ENCODE measurements around the gene ARF6. TPM values are rescaled to one million over a fixed set of nuclear protein-coding genes. Genes with fewer than 3 reads are reported as not detected.

ARF6 gene
- total and polyA plus RNA-seq, 9 of the 15 experiments (the other 6 are each of a cell fraction or from before 2014, with no cell fraction given): 15.3 to 35.2 (median 24.9) TPM

DNA sequence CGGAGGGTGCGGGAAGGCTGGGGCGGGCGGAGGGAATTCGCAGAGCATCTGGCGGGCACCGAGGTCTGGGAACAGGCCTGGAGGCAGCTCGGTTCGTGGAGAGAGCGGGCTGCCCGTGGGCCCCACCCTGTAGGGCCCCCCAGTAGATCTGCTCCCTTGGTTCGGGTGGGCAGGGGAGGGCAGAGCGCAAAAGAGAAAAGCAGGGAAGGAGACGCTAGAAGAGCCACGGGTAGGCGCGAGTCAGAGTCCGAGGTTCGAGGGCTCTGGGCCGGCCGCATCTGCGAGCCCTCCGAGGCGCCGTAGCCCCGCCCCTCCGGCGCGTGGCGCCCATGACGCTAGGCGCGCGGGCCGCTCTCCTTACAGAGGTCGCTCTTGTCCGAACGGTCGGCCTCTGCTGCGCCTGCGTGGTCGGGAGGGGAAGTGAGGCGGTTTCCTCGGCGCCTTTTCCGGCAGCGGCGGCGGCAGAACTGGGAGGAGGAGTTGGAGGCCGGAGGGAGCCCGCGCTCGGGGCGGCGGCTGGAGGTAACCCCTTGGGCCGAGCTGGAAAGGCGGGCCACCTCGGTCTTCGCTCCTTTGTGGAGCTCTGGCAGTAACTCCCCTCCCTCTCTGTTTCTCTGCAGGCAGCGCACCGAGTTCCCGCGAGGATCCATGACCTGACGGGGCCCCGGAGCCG, at the start of gene ARF6 (continued):
- no peak for TF ChIP-seq ESRRB (CRISPR knock-in tag; IDR thresholded peaks at IDR 0.05; ENCODE audit: borderline replicate concordance)
- TF ChIP-seq, protein P1, sequence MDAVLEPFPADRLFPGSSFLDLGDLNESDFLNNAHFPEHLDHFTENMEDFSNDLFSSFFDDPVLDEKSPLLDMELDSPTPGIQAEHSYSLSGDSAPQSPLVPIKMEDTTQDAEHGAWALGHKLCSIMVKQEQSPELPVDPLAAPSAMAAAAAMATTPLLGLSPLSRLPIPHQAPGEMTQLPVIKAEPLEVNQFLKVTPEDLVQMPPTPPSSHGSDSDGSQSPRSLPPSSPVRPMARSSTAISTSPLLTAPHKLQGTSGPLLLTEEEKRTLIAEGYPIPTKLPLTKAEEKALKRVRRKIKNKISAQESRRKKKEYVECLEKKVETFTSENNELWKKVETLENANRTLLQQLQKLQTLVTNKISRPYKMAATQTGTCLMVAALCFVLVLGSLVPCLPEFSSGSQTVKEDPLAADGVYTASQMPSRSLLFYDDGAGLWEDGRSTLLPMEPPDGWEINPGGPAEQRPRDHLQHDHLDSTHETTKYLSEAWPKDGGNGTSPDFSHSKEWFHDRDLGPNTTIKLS (IDR thresholded peaks at IDR 0.05; ENCODE audit: borderline replicate concordance, low read depth): peak; percentile 73
- peak; percentile 24; the same call in 1 of the 2 replicates for TF ChIP-seq NCOR1 (IDR thresholded peaks at IDR 0.05)
- TF ChIP-seq, protein P2, sequence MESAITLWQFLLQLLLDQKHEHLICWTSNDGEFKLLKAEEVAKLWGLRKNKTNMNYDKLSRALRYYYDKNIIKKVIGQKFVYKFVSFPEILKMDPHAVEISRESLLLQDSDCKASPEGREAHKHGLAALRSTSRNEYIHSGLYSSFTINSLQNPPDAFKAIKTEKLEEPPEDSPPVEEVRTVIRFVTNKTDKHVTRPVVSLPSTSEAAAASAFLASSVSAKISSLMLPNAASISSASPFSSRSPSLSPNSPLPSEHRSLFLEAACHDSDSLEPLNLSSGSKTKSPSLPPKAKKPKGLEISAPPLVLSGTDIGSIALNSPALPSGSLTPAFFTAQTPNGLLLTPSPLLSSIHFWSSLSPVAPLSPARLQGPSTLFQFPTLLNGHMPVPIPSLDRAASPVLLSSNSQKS (CRISPR knock-in tag; IDR thresholded peaks at IDR 0.05): no peak
- TF ChIP-seq ZNF146 (CRISPR knock-in tag; IDR thresholded peaks at IDR 0.05; ENCODE audit: unreplicated experiment): no peak
- peak; percentile 69 for TF ChIP-seq TAF9B (IDR thresholded peaks at IDR 0.05; ENCODE audit: partially characterized antibody)
- peak; percentile 78; the same call in 1 of the 2 replicates for TF ChIP-seq LARP7 (IDR thresholded peaks at IDR 0.05)
- peak; percentile 88 for TF ChIP-seq L3MBTL2 (IDR thresholded peaks at IDR 0.05)
- TF ChIP-seq MEIS2 (IDR thresholded peaks at IDR 0.05; ENCODE audit: partially characterized antibody): peak; percentile 37
- peak; percentile 74 for TF ChIP-seq SP1 (CRISPR knock-in tag; IDR thresholded peaks at IDR 0.05)
- TF ChIP-seq CC2D1A (IDR thresholded peaks at IDR 0.05): 0 out of 2 replicates have a peak, but pooled peaks have one; percentile 4
- TF ChIP-seq, protein P3, sequence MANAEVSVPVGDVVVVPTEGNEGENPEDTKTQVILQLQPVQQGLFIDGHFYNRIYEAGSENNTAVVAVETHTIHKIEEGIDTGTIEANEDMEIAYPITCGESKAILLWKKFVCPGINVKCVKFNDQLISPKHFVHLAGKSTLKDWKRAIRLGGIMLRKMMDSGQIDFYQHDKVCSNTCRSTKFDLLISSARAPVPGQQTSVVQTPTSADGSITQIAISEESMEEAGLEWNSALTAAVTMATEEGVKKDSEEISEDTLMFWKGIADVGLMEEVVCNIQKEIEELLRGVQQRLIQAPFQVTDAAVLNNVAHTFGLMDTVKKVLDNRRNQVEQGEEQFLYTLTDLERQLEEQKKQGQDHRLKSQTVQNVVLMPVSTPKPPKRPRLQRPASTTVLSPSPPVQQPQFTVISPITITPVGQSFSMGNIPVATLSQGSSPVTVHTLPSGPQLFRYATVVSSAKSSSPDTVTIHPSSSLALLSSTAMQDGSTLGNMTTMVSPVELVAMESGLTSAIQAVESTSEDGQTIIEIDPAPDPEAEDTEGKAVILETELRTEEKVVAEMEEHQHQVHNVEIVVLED (CRISPR knock-in tag; IDR thresholded peaks at IDR 0.05): peak; percentile 83
- TF ChIP-seq BHLHE40 (IDR thresholded peaks at IDR 0.05; ENCODE audit: low read length): peak; percentile 57
- 0 out of 2 replicates have a peak, but pooled peaks have one; percentile 19 for TF ChIP-seq NFIC (IDR thresholded peaks at IDR 0.05)
- peak in 1 of 2 experiments; percentile 83 for TF ChIP-seq MAZ (CRISPR knock-in tag; conservative IDR thresholded peaks at IDR 0.05 in 1 of 2, IDR thresholded peaks at IDR 0.05 in 1 of 2)
- TF ChIP-seq, protein P4, sequence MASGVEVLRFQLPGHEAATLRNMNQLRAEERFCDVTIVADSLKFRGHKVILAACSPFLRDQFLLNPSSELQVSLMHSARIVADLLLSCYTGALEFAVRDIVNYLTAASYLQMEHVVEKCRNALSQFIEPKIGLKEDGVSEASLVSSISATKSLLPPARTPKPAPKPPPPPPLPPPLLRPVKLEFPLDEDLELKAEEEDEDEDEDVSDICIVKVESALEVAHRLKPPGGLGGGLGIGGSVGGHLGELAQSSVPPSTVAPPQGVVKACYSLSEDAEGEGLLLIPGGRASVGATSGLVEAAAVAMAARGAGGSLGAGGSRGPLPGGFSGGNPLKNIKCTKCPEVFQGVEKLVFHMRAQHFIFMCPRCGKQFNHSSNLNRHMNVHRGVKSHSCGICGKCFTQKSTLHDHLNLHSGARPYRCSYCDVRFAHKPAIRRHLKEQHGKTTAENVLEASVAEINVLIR (CRISPR knock-in tag; IDR thresholded peaks at IDR 0.05): peak; percentile 73
- TF ChIP-seq ZC3H4 (CRISPR knock-in tag; IDR thresholded peaks at IDR 0.05; ENCODE audit: borderline replicate concordance): no peak
- peak; percentile 86 for TF ChIP-seq GABPA (tag; conservative IDR thresholded peaks at IDR 0.05; ENCODE audit: low read depth)
- 0 out of 2 replicates have a peak, but pooled peaks have one; percentile 67 for TF ChIP-seq LCOR (CRISPR knock-in tag; IDR thresholded peaks at IDR 0.05)
- TF ChIP-seq, protein P5, sequence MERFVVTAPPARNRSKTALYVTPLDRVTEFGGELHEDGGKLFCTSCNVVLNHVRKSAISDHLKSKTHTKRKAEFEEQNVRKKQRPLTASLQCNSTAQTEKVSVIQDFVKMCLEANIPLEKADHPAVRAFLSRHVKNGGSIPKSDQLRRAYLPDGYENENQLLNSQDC (CRISPR knock-in tag; IDR thresholded peaks at IDR 0.05): 0 out of 2 replicates have a peak, but pooled peaks have one; percentile 38
- no peak for TF ChIP-seq NR2F6 (CRISPR knock-in tag; IDR thresholded peaks at IDR 0.05)
- peak; percentile 84 for TF ChIP-seq POLR2H (tag; IDR thresholded peaks at IDR 0.05; ENCODE audit: low read depth)

All from K562 (cell line).